Activated naive CD4-positive, alpha-beta T cell treated with anti-CD3 and anti-CD28 coated beads, Interleukin-2, amount 50 U/mL, for 16 hours (primary cell): ENCODE measurements around the gene IQCK.

Experiments used
- DNase-seq: peaks from one replicate; pipeline ENCODE4 v3.0.0-alpha.2; 2020

The IQCK gene

DNA sequence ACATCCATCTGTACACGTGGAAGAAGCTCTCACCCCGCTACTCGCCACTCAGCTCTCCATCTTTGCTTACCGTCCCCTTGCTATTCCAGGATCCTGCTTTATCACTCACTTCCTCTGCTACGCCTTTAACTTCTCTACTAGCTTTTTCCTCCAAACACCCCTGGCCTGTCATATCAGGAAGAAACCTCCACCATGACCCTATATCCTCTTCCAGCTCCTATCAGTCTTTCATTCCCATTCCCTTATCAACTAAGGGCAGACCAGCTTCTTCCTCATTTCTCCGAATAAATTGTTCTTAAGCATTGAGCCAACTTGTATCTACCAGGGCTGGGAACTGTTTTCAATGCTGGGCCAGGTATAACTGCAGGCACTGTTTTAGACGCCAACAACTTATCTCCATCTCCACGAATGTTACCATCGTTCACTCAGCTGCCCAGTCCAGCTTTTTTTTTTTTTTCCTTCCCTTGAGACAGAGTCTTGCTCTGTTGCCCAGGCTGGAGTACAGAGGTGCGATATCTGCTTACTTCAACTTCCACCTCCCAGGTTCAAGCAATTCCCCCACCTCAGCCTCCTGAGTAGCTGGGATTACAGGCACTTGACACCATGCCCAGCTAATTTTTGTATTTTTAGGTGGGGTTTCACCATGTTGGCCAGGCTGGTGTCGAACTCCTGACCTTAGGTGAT is 4.3 kb downstream of the IQCK start:
- no peak for DNase-seq

DNA sequence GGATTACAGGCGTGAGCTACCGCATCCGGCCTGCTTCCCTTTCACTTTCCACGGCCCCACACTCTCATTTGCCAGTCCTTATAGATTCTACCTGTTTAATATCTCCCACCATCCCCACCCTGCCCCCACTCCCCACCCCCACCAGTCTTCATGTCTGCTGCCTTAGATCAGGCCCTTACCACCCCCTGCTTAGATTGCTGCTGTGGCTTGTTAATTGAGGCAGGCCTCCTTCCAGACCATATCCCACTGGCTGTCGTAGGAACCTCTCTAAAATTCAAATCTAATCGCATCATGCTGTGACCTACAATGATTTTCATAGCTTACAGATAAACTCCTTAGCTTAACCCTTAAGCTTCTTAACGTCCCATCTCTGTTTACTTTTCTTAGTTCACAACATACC is 4.9 kb downstream of the IQCK start:
- no peak for DNase-seq

DNA sequence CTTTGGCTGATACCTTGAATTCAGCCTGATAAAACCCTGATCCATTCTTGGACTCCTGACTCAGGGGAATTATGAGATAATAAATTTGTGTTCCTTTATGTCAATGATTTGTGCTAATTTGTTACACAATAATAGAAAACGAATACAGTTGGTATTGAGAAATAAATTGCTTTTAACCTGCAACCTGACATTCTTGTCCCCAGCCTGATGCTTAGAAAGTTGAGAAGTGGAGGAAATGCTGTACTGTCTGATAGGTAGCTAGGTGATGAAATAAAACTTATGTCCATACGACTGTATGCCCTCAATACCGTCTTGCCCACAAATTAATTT is 10.5 kb downstream of the IQCK start:
- DNase-seq: no peak

DNA sequence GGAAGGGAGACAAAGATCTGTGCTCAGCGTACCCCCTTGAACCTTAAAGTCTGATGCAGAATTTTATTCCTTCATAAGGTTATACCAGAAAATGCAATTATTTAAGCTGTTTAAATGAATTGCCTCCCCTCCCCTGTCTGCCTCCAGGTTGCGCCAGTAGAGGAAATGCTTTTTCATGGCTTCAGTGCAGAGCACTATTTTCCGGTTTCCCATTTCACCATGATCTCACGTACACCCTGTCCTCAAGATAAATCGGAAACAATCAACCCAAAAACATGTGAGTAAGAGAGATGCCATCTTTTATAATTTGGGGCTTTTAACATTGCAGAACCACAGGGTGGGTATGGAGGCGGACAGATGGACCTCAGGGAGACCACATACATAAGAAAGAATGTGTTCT is 15.5 kb downstream of the IQCK start:
- no peak for DNase-seq

DNA sequence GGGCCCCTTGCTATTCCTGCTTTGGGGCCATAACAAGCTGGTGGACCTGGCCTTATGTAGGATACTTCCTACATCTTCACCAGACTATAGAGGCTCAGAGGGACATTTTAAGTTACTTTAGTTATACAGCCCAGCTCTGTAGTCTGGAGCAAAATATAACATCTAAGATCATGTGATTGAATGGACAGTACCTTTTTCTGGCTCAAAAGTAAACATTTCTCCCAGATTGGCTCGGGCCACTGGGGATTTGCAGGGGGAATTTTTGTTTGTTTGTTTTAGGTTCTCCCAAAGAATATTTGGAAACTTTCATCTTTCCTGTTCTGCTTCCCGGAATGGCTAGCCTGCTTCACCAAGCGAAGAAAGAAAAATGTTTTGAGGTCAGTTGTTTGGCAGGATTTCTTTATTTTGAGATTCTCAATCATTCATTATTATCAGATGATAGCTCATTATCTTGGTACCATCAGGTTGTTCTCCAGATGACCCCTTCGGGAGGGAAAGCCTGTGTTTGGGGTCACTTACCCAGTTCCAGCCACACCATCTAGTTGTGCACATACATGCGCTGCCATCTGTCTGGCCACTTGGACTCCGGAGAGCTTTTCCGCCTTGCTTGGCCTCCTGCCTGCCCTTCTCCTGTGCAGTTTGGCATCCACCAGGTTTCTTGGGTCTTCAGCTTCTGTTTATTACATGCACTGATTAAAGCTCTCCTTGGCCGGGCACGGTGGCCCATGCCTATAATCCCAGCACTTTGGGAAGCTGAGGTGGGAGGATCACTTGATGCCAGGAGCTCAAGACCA is 17.2 kb downstream of the IQCK start:
- DNase-seq: no peak

DNA sequence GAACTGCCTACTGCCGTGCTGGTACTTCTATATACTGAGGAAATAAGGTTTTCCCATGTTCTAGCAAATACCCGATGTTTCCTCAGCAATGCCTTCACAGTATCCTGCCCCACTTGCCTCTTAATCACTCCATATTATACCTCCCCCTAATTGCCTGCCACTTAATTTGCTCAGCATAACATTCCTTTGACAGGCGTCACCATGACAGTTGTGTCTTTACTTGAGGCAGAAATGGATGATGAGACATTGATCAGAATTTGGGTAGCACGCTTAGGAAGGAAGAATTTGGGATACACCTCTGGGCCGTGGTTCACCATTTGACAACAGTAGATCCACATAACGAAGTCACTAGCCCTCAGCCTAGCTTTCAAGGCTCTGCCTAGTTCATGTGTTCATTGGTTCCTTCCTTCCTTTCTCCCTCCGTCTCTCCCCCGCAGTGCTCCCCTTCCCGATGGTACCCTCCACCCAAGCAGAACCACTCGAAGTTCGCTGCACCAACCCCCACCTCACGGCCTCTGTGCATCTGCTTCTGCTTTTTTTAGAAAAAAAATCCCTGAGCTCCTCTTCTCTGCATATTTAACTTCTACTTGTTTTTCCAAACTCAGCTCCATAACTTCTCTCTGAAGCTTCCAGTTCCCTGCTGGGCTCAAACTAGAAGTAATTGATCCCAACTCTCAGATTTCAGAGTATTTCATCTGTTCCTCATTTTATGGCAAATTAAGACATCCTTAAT is 19.4 kb downstream of the IQCK start:
- DNase-seq: no peak

DNA sequence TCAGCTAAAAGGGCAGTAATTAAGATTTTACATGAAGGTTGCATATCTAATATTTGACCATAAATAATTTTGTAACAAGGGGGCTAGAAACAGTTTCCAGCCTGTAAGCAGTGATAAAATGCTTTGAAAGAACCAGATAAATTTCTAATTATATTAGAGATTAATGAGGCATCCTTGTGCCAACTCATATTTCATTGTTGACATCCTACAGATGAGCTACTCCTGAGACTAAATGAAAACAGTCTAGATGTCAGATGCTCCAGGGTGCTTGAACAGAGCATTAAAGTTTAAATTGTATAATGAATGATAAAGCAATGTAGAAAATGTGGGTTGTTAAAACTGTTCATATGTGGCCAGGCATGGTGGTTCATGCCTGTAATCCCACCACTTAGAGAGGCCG is 23.3 kb downstream of the IQCK start:
- no peak for DNase-seq

DNA sequence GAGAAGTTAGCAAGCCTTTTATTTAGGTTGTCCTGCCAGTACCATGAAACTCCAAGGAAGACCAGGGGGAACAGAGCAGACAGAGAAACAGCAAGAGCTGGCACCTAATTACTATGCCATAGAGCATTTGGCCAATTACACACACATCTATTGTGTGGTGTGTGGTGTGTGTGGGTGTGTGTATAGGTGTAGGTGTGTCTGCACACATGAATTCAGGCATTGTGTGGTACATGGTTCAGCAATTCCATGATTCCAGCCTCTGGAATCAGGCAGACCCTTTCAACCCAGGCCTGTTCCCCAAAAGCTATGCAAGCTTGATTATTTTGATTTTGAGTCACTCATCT is 25.7 kb downstream of the IQCK start:
- DNase-seq: no peak

DNA sequence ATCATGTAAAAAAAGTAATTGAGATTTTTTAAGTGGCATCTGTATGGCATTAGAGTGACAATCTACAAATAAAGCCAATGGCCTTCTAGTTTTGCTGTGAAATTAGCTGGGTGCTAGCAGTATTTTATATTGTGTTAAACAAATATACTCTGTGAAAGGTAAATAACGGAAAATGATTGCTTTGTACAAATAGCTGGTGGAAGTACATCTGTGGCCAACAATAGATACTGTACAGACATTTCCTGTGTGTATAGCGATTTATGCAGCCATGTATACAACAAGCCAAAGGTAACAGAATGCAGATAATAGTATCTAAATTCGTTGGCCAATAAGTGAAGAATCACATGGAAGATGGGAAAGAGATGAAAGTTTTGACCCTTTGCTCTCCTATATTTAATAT is 26.6 kb downstream of the IQCK start:
- no peak for DNase-seq

DNA sequence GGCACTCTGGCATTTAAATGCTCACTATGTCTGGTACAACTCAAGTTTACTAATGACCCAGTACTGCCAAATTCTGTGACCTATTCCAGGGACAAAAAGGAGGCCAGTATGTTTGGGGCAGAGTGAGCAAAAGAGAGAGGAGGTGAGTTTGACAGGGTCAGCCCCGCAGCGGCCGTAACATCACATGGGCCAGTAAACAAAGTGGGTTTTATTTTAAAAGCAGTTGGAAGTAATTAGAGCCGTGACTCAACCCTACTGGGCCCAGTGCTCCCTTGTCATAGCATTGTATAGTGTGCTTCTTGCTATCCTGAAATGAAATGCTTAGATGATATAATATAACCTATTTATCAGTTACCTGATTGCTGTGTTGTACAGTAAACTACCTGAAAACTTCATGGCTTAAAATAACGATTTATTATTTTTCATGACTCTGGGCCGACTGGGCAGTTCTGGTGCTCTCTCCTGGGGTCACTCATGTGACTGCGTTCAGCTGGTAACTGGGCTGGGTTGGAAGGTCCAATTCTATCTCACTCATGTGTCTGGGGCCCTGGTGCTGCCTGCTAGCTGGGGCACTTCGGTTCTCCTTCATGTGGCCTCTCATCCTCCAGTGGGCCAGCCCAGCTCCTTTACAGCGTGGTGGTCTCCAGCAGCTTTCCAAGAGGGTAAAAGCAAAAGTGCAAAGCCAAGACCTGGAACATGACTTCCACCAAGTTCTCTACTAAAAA is 27.4 kb downstream of the IQCK start:
- DNase-seq: no peak

DNA sequence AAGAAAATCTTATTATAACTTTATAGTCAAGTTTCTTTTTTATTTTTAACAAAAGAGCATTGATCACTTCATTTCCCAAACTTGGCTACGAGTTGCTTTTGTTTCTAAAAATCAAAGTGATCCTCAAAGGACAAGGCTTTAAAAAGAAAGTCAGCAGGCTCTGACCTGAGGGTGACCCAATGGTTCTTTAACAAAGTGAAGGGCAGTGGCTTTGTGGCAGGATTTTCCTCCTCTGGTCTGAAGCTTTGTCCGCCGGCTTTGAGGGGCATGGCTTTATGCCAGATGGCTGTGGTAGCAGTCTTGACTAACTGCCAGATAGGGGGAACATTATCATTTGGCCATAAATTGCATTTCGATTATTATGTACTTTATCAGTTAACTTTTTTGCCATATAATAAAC is 28.5 kb downstream of the IQCK start:
- DNase-seq: no peak

DNA sequence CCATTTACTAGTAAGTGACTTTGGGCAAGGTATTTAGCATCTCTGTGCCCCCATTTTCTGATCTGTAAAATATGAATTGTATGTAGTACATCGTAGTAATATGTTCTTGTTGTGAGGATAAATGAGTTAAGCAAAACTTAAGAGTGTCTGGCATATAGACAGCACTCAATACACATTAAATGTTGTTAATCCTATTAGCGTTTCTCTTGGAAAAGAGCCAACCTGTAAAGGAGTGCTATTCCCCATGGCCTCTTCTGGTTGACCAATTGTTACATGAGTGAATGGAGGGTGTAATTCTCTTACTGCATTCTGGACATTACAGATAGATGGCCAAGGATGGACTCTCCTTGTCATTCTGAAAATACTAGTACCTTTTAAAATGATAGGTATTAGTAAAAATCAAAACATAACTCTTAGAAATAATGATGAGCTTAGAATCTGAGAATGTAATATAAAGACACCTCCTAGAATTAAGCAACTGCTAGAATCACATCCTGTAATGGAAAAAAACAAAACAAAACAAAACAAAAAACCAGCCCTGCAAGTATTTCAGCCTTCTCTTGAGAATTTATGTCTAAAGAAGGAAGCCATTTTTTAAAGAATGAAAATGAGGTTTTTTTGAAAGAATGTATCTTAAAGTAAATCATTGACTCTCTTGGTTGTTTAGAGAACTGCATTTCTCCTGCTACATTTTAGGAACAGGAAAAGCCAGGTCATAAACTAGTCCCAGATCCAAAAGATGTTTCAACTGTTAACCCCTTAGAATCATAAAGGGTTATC is 30.5 kb downstream of the IQCK start:
- no peak for DNase-seq

DNA sequence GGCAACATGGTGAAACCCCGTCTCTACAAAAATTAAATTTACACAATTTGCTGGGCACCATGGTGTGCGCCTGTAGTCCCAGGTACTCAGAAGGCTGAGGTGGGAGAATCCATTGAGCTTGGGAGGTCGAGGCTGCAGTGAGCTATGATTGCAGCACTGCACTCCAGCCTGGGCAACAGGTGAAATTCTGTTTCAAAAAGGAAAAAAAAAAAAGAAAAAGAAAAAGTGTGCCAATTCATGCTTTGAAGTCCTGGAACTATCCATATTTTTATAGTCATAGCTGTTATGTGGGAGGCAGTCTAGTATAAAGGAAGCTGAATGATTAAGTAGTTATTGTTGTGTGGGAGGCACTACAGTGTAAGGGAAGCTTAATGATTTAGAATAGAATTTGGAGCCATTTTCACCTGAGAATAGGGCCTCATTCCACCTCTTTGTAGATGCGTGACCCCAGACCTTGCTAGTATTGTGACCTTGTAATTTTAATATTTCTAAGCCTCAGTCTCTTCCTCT is 31.6 kb downstream of the IQCK start:
- DNase-seq: no peak

DNA sequence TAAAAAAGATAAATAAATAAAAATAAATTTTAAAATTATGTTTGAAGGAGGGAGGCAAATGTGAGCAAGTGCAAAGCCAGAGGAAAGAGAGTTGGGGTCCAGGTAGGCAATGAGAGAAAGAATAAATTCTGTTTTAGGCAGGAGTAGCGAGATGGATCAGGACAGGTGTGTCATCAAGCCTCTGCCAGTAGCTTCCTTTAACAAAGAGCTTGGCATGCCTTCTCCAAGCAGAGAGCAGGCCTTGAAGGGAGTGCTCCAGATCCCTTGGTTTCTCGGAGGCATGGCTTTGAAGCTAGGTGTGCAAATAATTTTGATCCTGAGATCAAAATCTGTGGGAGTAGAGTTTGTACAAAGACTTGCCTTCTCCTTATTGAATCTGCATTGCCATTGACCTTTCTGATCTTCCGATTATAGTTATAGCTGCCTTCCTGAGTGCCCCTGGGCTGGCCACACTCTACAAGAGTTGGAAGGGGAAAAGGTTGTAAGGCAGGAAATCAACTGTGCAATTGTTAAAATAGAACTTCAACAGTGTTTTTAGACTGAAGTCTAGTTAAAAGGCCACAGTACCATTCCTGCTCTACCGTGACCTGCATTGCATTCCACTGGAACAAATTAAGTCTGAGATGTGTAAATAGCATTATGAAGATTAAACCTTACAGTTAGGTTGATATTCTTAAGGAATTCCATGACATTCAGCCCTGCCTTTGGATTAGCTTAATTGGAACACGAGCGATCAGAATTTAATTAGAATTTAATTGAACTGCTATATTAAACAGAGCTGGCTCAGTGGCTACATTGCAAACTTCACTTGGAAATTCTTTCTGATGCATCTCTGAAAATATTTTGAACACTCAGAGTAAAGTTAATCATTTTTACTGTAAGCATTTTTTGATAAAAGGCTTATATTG is 33.7 kb downstream of the IQCK start:
- DNase-seq: no peak

DNA sequence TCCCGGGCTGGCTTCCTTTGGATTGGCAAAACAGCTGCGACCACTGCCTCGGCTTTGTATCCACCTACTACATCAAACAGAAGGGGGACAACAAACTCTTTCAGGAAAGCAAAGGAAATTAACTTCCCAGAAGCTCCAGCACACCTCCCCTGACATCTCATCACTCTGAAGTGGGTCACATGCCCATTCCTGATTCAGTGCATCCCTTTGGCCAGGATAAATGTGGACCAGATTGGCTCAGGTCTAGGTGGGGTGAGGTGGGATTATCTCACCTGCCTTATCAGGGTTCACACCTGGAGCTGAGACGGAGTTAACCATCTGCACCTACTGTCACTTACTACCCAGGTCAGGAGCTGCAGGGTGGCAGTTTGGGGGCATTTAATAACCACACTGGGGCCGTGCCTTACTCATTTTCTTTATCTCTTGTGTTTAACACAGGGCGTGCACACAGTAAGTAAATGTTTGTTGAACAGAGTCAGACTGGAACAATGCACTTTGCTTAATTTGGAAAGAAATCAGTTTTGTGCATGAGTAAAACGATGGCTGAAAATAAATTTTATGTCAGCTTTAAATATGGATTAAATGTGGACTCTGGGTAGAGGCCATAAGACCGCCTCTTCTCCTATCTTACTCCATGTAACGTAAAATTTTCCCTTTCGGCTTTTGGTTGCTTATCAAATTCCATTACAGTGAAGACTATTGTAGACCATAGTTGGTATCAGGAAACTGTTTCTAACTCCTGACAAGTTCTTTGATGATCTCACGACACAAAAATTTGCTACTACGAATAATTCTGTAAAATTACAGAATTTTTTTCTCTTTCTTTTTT is 36.0 kb downstream of the IQCK start:
- DNase-seq: no peak

DNA sequence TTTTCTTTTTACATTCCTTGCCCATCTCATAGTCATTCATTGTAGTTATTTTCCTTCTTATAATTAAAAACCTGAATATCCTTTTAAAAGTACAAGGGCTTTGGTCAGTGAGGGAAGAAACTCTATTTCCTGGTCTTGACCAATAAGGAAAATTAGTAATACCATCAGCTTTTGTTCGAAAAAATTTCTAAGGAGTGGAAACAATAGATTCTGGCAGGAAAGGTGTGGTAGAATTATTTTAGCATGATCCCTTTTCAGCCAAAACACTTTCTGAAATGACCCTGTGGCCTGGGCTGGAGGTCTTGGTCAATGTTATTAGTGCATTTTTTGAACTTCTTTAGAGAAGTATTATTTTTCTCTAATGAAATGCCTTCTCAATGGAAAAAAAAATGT is 36.6 kb downstream of the IQCK start:
- no peak for DNase-seq

DNA sequence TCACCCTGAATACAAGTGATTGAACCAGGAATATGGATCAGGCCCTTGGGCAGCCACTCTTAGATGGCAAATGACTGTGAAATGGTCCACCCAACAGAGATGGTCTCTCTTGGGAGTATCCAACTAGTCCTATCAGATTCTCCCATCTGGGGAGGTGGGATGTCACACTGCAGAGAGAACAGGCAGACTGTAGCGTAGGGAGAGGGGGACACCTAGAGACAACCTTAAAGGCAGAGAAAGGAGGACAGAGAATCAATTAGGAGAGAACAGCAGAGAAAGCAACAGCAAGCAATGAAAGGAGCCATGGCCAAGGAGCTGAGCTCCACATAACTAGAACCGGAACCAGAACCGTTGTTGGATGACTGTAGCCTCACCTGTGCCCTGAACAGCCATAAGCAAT is 37.2 kb downstream of the IQCK start:
- DNase-seq: no peak

DNA sequence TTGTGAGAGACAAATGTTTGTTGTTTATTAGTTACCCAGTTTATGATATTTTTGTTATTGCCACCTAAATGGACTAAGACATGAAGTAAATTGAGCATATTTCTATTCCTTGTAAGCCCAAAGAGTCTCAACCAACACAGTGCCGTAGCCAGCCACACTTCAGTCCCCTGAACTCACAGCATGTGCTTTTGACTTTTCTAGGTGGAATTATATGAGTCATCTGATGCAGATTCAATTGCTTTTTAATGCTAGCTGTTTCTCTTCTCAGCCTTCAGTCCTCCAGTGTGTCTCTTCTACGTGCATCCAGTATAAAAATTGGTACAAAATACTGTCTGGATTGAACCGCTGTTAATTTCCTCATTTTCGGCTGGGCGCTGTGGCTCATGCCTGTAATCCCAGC is 39.0 kb downstream of the IQCK start:
- no peak for DNase-seq

DNA sequence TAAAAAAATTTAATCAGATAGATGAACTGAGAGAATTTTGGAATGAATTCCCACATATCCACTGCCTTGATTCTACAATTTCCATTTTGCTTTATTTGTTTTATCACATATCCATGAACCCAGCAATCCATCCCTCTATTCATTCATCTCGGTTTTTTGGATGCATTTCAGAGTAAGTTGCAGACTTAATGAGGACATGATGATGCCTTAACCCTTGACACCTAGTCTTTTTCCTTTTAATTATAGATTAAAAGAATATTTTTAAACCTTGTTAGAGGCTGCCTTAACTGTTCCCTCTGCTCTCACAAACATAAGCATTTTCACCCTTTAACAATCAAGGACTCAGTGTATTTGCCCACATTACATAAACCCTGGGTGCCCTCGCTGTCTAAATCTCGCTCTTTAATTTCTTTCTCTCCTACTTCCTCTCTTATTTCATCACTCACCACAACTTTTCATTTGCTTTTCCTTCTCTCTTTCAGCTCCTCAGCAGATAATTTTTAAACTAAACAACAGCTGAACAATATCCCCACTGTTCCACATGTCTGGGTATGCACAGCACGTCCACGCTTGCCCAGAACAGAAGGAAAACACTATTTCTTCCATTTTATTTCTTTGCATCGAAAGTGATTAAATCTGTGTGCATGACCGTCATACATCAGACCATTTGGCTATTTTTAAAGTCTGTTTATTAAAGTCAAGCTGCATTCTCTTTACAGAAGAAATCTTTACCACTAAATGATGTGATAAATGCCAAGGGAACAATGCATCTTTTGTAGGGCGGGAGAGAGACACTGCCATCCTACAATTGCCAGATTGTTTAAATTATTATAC is 39.9 kb downstream of the IQCK start:
- no peak for DNase-seq
